Epidermal melanocyte (primary cell): ENCODE data around the gene ZNF813.
A peak's percentile ranks its signal among the peaks of the same experiment; 100 is the strongest.

Source experiments
- DNase-seq: peaks from one replicate; pipeline ENCODE4 v3.0.0; 2011; ENCODE audit warnings: low spot score; ENCODE audit not compliant: insufficient read length

The ZNF813 gene

DNA sequence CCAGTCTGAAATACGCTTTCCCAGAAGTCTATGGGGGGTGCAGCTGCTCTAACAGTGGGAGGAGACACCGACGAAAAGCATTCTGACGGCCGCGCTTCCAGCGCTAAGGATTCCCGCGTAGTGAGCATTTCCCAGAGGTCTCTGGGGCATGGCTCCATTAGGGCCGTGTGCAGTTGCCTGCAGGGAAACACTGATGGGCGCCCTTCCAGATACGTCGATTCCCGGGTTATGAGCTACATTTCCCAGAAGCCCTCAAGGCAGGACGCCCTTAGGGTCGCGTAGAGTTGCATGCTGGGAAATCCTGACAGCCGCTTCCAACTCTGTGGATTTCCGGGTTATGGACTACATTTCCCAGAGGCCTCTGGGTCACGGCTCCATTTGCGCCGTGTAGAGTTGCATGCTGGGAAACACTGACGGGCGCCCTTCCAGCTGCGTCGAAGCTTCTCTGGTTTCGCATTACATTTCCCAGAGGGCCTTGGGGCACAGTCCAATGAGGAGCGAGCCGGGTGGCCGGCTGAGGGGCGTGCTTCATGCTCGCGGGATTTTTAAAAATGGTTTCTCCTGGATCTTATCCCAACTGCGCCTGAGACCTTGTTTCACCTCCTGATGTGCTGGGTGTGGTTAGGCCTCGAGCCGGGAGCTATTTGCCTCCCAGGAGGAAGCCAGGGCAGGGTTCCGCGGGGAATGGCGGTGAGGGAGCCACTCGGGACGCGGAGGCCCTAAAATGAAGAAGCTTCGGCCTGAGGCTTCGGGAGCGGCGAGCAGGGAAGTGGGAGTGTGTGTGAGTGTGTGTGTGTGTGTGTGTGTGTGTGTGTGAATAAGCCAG, 53.2 kb downstream of the ZNF813 start:
- peak; percentile 91 for DNase-seq

DNA sequence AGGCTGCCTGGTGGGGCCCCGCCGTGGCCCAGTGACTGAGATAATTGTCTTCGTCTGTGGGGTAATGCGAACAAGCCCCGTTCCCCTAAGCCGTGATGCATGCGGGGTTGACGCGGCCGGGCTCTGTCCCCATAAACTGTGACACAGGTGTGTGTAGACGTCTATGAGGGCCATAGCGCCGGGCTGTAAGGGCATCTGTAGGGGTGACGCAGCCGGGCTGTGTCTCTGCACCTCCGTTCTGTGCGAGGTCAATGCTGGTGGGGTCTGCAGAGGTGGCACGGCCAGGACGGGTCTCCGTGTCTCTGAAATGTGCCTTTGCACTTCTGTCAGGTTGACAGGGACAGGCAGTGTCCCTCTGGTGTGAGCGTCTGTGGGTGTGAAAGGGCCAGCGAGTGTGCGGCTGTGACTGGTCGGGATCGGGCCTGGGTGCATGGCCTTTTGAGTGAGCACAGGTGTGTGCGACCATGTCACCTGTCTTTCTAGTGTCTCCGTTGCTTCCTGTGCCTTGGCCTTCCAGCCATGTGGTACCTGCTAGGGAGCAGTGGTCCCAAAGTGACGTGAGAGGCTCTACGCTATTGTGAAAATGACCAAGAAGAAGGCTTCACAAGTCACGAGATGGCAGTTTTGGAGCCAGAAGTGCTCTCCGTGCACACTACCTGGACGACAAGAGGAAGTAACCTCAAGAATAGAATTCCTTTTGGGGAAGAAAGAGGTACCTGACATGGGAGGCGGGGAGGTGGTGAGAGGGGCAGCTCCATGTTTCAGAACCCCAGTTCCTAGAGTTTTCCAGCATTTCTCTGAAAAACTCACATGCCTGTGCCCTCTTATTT, 54.1 kb downstream of the ZNF813 start:
- DNase-seq = no peak

DNA sequence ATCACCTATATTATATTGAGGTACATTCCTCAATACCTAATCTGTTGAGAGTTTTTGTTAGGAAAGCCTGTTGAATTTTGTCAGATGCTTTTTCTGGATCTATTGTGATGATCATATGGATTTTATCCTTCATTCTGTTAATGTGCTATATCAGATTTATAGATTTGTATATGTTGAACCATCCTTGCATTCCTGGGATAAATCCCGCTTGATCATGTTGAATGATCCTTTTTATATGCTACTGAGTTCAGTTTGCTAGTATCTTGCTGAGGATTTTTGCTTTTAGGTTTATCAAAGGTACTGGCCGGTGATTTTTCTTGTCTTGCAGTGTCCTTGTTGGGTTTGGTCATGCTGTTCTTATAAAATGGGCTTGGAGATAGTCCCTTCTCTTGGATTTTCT, 58.4 kb downstream of the ZNF813 start:
- no peak for DNase-seq

- DNase-seq = no peak
These were observed 63.1 kb downstream of the ZNF813 start for GRCh38 chr19:53530622-53531021.

DNA sequence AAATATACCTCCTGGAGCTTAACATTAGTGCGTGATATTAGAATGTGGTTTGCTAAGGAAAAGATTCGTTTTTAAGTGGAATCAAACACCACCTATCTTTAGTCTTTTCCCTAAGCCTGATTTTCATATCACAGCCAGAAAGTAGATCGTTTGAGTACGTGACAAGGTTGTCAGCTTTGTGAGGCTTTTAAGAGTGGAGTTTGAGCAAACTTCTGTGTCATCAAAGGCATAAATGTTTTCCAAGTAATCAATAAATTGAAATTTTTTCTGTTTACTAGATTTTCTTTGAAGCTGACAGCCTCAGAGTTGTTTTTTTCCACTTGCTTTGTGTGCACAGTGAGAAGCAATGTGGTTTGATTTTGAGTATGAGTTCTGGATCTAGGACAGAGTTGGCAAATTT, 63.9 kb downstream of the ZNF813 start:
- DNase-seq = no peak

DNA sequence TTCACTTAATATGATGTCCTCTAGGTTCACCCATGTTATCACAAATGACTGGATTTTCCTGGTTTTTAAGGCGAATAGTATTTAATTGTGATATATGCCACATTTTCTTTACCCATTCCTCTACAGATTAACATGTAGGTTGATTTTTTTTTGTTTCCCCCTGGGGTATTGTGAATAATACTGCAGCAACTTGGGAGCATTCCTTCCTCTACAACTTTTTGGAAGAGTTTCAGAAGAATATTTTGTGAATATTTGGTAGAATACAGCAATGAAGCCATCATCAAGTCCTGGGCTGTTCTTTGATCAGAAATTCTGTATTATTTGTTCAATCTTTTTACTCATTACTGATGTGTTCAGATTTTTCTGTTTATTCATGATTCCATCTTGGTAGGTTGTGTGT, 64.8 kb downstream of the ZNF813 start:
- no peak for DNase-seq

DNA sequence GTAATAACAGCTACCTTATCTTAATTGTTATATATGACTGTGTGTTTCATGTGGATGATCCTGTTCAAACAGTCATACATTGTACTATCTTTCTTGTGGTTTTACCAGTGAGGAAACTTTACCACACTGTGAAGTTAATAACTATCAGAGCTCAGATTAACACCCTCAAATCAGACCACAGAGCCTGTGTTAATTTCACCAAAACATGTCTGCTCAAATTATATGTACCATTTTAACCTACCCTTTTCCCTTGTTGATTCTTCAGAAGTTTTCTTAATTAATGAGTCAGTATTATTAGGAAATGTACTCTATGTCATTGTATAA, 68.7 kb downstream of the ZNF813 start:
- DNase-seq = no peak

DNA sequence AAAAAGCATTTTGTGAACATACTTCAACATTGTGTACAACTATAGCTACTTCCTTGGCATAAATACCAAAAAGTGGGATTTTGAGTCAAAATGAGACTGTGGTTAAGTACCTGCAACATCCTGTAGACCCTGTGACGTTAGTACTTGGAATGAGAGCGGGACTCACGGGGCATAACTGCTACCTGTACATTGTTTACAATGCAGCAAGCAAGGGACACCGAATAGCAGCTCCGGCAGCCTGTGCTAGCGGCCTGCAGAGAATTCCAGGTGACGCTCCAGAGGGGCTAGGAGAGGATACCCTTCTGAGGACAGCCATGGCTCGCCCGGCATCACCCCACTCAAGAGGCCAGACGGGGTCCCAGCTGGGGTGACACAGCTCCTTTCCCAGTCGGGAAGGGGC, 69.6 kb downstream of the ZNF813 start:
- no peak for DNase-seq

DNA sequence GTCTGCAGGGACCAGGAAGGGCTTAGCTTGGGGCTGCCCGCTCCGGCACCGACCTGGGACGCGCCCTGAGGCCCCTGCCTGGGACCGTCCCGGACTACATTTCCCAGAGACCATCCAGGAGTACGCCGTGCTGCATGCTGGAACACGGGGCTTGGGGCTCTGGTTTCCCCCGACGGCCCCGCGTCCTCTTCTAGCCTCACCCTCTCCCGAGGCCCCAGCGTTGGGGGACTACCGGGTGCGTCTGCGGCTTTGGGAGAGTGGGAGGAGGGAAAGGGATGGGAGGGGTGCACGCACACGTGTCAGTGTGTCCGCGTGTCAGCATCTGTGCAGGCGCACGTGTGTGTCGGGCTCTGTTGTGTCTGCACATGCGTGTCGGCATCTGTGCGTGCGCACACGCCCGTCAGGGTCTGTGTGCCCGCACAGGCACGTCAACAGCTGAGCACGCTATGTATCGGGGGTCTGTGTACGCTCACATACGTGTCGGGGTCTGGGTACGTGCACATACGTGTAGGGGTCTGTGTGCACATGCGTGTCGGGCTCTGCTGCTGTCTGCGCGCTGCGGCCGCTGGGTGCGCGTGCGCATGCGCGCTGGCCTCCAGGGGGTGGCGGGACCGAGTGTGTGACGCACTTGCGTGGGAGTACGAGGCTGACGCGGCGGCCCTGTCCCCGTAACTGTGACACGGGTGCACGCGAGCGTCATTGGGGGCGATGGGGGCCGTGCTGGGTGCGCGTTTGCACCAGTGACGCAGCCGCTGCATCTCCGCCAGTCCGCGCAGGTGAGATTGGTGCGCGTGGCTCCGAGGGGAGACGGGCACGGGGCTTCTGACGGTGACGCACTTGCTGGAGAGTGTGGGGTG, 70.2 kb downstream of the ZNF813 start, which contains the start of gene ZNF331:
ZNF331 (plus strand) TSS at position 625 of the 857 bp plus-strand sequence. CDS start 31,232 bp downstream, outside the sequence.
- DNase-seq = peak; percentile 23

GRCh38 chr19:53538378-53539109, 71.0 kb downstream of the ZNF813 start:
- no peak for DNase-seq

DNA sequence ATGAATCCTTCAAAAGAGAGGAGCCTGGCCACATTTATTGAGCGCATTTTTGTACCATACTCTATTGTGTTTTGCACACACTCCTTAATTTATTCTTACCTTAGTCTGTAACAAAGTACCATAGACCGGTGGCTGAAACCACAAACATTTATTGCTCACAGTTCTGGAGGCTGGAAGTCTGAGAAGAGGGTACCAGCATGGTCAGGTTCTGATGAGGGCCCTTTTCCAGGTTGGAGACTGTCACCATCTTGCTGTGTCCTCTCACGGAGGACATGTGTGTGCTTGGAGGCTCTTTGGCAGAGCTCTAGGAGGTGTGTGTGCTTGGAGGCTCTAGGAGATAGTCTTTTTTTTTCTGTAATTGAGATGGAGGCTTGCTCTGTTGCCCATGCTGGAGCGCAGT, 72.6 kb downstream of the ZNF813 start:
- DNase-seq = no peak

GRCh38 chr19:53541971-53542370, 74.4 kb downstream of the ZNF813 start:
- no peak for DNase-seq

- DNase-seq = no peak
These were observed 77.9 kb downstream of the ZNF813 start for GRCh38 chr19:53545271-53546065.
